GM18511 (cell line): ENCODE data around the gene PHKB.
"Not testable (repeated sequence)": the region's sequence is repeated elsewhere in the genome, so short reads cannot be mapped to it uniquely, and the experiment has no call there.

ENCODE experiments used
- ATAC-seq: cut with Tn5 transposase; IDR thresholded peaks from one replicate; pipeline ENCODE4 v1.9.1; 2021; ENCODE audit warnings: mild to moderate bottlenecking, moderate library complexity; ENCODE audit not compliant: unreplicated experiment

PHKB gene

GRCh38 chr16:47504599-47504998 lies 43.5 kb downstream of the PHKB start:
- no peak for ATAC-seq

- no peak for ATAC-seq
Measured at GRCh38 chr16:47506800-47507199, 45.7 kb downstream of the PHKB start.

- ATAC-seq, result no peak
Measured at GRCh38 chr16:47507701-47508100, 46.6 kb downstream of the PHKB start.

GRCh38 chr16:47511882-47512281 lies 50.8 kb downstream of the PHKB start:
- ATAC-seq, result no peak

- no peak for ATAC-seq
Measured at GRCh38 chr16:47519037-47519436, 57.9 kb downstream of the PHKB start.

GRCh38 chr16:47519546-47519945 lies 58.4 kb downstream of the PHKB start:
- no peak for ATAC-seq

GRCh38 chr16:47519996-47520679 lies 59.0 kb downstream of the PHKB start:
- no peak for ATAC-seq

- peak; percentile 100 for ATAC-seq
Measured at GRCh38 chr16:47523342-47524006, 62.3 kb downstream of the PHKB start.

GRCh38 chr16:47524007-47524405 lies 62.9 kb downstream of the PHKB start:
- ATAC-seq, result no peak

- ATAC-seq, result no peak
Measured at GRCh38 chr16:47528431-47528830, 67.3 kb downstream of the PHKB start.

GRCh38 chr16:47533744-47534292 lies 72.7 kb downstream of the PHKB start:
- ATAC-seq, result no peak

GRCh38 chr16:47538472-47538871 lies 77.3 kb downstream of the PHKB start:
- ATAC-seq, result no peak

- not testable (repeated sequence) for ATAC-seq
Measured at GRCh38 chr16:47539707-47540670, 78.9 kb downstream of the PHKB start.

GRCh38 chr16:47541135-47541534 lies 80.0 kb downstream of the PHKB start:
- ATAC-seq, result not testable (repeated sequence)

- ATAC-seq, result not testable (repeated sequence)
Measured at GRCh38 chr16:47544255-47544654, 83.1 kb downstream of the PHKB start.

- ATAC-seq, result not testable (repeated sequence)
Measured at GRCh38 chr16:47551185-47551584, 90.1 kb downstream of the PHKB start.

- ATAC-seq, result not testable (repeated sequence)
Measured at GRCh38 chr16:47551767-47552166, 90.6 kb downstream of the PHKB start.

GRCh38 chr16:47553853-47554564 lies 92.9 kb downstream of the PHKB start:
- ATAC-seq, result no peak

GRCh38 chr16:47554587-47554986 lies 93.5 kb downstream of the PHKB start:
- not testable (repeated sequence) for ATAC-seq

- ATAC-seq, result no peak
Measured at GRCh38 chr16:47561286-47561685, 100.2 kb downstream of the PHKB start.
